ENCODE data around the gene EPC1. TPM values are rescaled to one million over a fixed set of nuclear protein-coding genes. Genes with fewer than 3 reads are reported as not detected.

Gene EPC1
- total RNA-seq, 1 donor from 2014 or later, result 62.7 TPM

GRCh38 chr10:32348297-32349198 is 1.6 kb upstream of the EPC1 start:
- no peak for DNase-seq (ENCODE audit: low spot score in 2 of 2, unreplicated experiment in 2 of 2)
- Mint-ChIP-seq H3K9me3 (no peaks in the 10 kb centered on the region), H3K27ac (peak overlapping the region; percentile 1)

GRCh38 chr10:32347363-32348022 is 535 bp upstream of the EPC1 start:
- H3K36me3 Mint-ChIP-seq, result peaks cover 3% of the 10 kb centered on the region
- peak overlapping the region; percentile 71 for H3K27ac Mint-ChIP-seq
- no peaks in the 10 kb centered on the region for H3K27me3 Mint-ChIP-seq (ENCODE audit: low read depth)
- H3K9me3 Mint-ChIP-seq, result no peaks in the 10 kb centered on the region
- DNase-seq (ENCODE audit: low spot score in 2 of 2, unreplicated experiment in 2 of 2), result no peak
- TF ChIP-seq, protein P1, sequence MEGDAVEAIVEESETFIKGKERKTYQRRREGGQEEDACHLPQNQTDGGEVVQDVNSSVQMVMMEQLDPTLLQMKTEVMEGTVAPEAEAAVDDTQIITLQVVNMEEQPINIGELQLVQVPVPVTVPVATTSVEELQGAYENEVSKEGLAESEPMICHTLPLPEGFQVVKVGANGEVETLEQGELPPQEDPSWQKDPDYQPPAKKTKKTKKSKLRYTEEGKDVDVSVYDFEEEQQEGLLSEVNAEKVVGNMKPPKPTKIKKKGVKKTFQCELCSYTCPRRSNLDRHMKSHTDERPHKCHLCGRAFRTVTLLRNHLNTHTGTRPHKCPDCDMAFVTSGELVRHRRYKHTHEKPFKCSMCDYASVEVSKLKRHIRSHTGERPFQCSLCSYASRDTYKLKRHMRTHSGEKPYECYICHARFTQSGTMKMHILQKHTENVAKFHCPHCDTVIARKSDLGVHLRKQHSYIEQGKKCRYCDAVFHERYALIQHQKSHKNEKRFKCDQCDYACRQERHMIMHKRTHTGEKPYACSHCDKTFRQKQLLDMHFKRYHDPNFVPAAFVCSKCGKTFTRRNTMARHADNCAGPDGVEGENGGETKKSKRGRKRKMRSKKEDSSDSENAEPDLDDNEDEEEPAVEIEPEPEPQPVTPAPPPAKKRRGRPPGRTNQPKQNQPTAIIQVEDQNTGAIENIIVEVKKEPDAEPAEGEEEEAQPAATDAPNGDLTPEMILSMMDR (IDR thresholded peaks at IDR 0.05; ENCODE audit: unreplicated experiment), result no peak
- peak overlapping the region; percentile 52 for H3K4me3 Mint-ChIP-seq
- H3K4me1 Mint-ChIP-seq, result peaks cover 48% of the 10 kb centered on the region

More at GRCh38 chr10:32348297-32349198, 1.6 kb upstream of the EPC1 start:
- Mint-ChIP-seq H3K4me1 (peaks cover 53% of the 10 kb centered on the region), H3K27me3 (ENCODE audit: low read depth) (no peaks in the 10 kb centered on the region), H3K4me3 (peak overlapping the region; percentile 52), H3K36me3 (peaks cover 4% of the 10 kb centered on the region)
- TF ChIP-seq, protein P1 (IDR thresholded peaks at IDR 0.05; ENCODE audit: unreplicated experiment), result no peak

DNA sequence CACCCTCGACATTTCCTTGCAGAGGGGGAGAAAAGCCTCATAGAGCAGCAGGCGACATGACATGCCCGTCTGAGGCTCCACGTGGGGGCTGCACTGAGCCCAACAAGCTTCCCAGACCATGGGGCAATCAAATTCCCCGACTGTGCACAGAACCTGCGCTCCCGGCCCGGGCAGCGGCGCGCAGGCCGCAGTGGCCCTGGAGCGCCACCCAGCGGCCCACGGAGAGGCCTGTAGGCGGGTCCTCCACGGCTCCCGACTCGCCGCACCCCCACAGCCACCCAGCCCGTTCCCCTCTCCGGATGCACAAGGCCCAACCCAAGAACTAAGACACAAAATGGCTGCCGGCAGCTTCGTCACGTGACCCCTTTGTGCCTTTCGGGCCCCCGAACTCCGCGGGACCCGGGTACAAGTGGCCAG is 816 bp downstream of the EPC1 start:
- DNase-seq (ENCODE audit: low spot score in 2 of 2, unreplicated experiment in 2 of 2), result peak; percentile 94 to 97
- Mint-ChIP-seq H3K27me3 (ENCODE audit: low read depth) (no peaks in the 10 kb centered on the region), H3K36me3 (no peaks in the 10 kb centered on the region), H3K9me3 (no peaks in the 10 kb centered on the region), H3K4me1 (peaks cover 49% of the 10 kb centered on the region), H3K27ac (peak overlapping the region; percentile 100), H3K4me3 (peak overlapping the region; percentile 92)
- TF ChIP-seq, protein P1 (IDR thresholded peaks at IDR 0.05; ENCODE audit: unreplicated experiment), result peak; percentile 91

DNA sequence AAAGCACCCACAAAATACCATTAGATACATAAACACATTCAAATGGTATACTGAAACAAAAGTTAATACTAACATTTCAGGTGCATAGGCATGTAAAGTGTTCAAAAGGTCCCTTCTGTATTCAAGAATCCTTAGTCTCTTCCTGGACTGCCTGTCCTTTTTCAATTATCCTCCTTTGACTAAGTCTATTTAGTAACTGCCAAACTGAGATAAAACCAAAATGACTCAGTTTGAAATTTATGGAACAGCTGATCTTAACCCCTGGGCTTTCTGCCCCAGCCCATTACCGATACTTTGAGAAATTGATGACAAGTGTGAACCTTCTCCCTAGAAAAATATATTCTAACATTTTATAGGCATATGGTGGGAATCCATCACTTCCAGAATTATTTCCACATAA is 5.4 kb downstream of the EPC1 start:
- Mint-ChIP-seq H3K9me3 (no peaks in the 10 kb centered on the region), H3K27me3 (ENCODE audit: low read depth) (no peaks in the 10 kb centered on the region), H3K27ac (peak overlapping the region; percentile 71), H3K4me1 (peaks cover 39% of the 10 kb centered on the region), H3K36me3 (peaks cover 8% of the 10 kb centered on the region), H3K4me3 (no peak overlapping the region)
- no peak for DNase-seq (ENCODE audit: low spot score in 2 of 2, unreplicated experiment in 2 of 2)
- TF ChIP-seq, protein P1 (IDR thresholded peaks at IDR 0.05; ENCODE audit: unreplicated experiment), result no peak

GRCh38 chr10:32340596-32341180 is 6.3 kb downstream of the EPC1 start:
- Mint-ChIP-seq H3K27ac (no peak overlapping the region), H3K4me3 (no peak overlapping the region), H3K9me3 (no peaks in the 10 kb centered on the region), H3K4me1 (peaks cover 41% of the 10 kb centered on the region), H3K27me3 (ENCODE audit: low read depth) (no peaks in the 10 kb centered on the region), H3K36me3 (peaks cover 8% of the 10 kb centered on the region)
- no peak for DNase-seq (ENCODE audit: low spot score in 2 of 2, unreplicated experiment in 2 of 2)
- TF ChIP-seq, protein P1 (IDR thresholded peaks at IDR 0.05; ENCODE audit: unreplicated experiment), result no peak

All from mesothelial cell of epicardium (in vitro differentiated cells).